Keratinocyte (primary cell): ENCODE measurements around the gene IFIT2. TPM values are rescaled to one million over a fixed set of nuclear protein-coding genes. Genes with fewer than 3 reads are reported as not detected.

ENCODE experiments used
- DNase-seq: peaks from one replicate; pipeline ENCODE4 v3.0.0-alpha.2; 2011; ENCODE audit warnings: low read depth, missing footprints, low spot score
- FAIRE-seq: peaks from 2 replicates; lab custom pipeline; 2011; peaks lifted over from hg19 to GRCh38; lab: Jason Lieb, UNC
- H2AFZ ChIP-seq: 2 replicates; pipeline ENCODE4 v1.6.0; 2012; ENCODE audit warnings: low read length, control low read depth, inconsistent platforms; ENCODE audit not compliant: control insufficient read depth
- H3K27ac ChIP-seq: 2 replicates; pipeline ENCODE4 v1.5.1; 2011; ENCODE audit warnings: low read length; ENCODE audit not compliant: control insufficient read depth, insufficient read depth
- H3K27me3 ChIP-seq: 3 replicates; pipeline ENCODE4 v1.6.0; 2011; ENCODE audit warnings: low read length; ENCODE audit not compliant: control insufficient read depth, insufficient read depth; ENCODE audit errors: extremely low read depth
- H3K36me3 ChIP-seq, 2 experiments: 2 replicates in 1 of 2; 3 replicates in 1 of 2; pipeline ENCODE4 v1.5.1; 2011; ENCODE audit warnings: low read length in 2 of 2, mild to moderate bottlenecking in 1 of 2; ENCODE audit not compliant: control insufficient read depth in 2 of 2, insufficient read depth in 2 of 2; ENCODE audit errors: extremely low read depth in 1 of 2
- H3K4me1 ChIP-seq: 3 replicates; pipeline ENCODE4 v1.5.1; 2011; ENCODE audit warnings: low read length; ENCODE audit not compliant: control insufficient read depth, insufficient read depth; ENCODE audit errors: extremely low read depth
- H3K4me2 ChIP-seq: 3 replicates; pipeline ENCODE4 v1.6.0; 2011; ENCODE audit warnings: low read depth, low read length; ENCODE audit not compliant: control insufficient read depth, insufficient read depth; ENCODE audit errors: extremely low read depth
- H3K4me3 ChIP-seq, 3 experiments: fragments of 200-600 bp in 1 of 3; sonication (generic) in 1 of 3; 2 replicates in 2 of 3; 3 replicates in 1 of 3; pipeline ENCODE4 v1.5.1; 2011 to 2016; ENCODE audit warnings: low read length in 3 of 3, mild to moderate bottlenecking in 3 of 3, control low read depth in 2 of 3, inconsistent platforms in 1 of 3, low read depth in 1 of 3, mixed read lengths in 1 of 3, mixed run types in 1 of 3, moderate library complexity in 1 of 3; ENCODE audit not compliant: control insufficient read depth in 2 of 3, insufficient read depth in 2 of 3; ENCODE audit errors: extremely low read depth in 1 of 3
- H3K79me2 ChIP-seq: 2 replicates; pipeline ENCODE4 v1.6.0; 2012; ENCODE audit warnings: low read length; ENCODE audit not compliant: control insufficient read depth, insufficient read depth
- H3K9ac ChIP-seq: 3 replicates; pipeline ENCODE4 v1.6.0; 2011; ENCODE audit warnings: low read length; ENCODE audit not compliant: control insufficient read depth, insufficient read depth; ENCODE audit errors: extremely low read depth
- H3K9me1 ChIP-seq: 3 replicates; pipeline ENCODE4 v1.6.0; 2011; ENCODE audit warnings: low read length; ENCODE audit not compliant: control insufficient read depth, insufficient read depth; ENCODE audit errors: extremely low read depth
- H3K9me3 ChIP-seq: 2 replicates; pipeline ENCODE4 v1.5.1; 2012; ENCODE audit warnings: low read depth, low read length; ENCODE audit not compliant: control insufficient read depth
- H4K20me1 ChIP-seq: 3 replicates; pipeline ENCODE4 v1.6.0; 2011; ENCODE audit warnings: low read length; ENCODE audit not compliant: control insufficient read depth, insufficient read depth; ENCODE audit errors: extremely low read depth
- CTCF ChIP-seq, 3 experiments: IDR thresholded peaks in 1 of 3; conservative IDR thresholded peaks in 1 of 3; optimal IDR thresholded peaks in 1 of 3; 2 replicates in 2 of 3; 3 replicates in 1 of 3; pipeline versions ENCODE3 to v1.5.1; 2011; ENCODE audit warnings: low read length in 3 of 3, mild to moderate bottlenecking in 3 of 3, moderate library complexity in 2 of 3, control low read depth in 1 of 3, inconsistent platforms in 1 of 3; ENCODE audit not compliant: insufficient read depth in 2 of 3; ENCODE audit errors: extremely low read depth in 1 of 3
- EZH2 ChIP-seq: IDR thresholded peaks from one replicate; pipeline ENCODE4 v1.6.1; 2012; ENCODE audit warnings: inconsistent platforms, mild to moderate bottlenecking, low read length, moderate library complexity
- dilution Hi-C: fragments of 300-500 bp; cut with MboI; formaldehyde crosslinking; loops from one replicate; pipeline ENCODE4 v1.7.0; 2020; ENCODE audit warnings: low sequenced_read_pairs; ENCODE audit not compliant: extremely low pct_ligation_motif_present
- polyA plus RNA-seq, 5 experiments: library from polyadenylated mRNA; depleted of rRNA in 3 of 5; stranded (reverse) in 3 of 5; stranded (forward) in 1 of 5; unstranded in 1 of 5; fragments of >200 nt; gene quantifications; 1 replicate in 1 of 5; 2 replicates in 3 of 5; 3 replicates in 1 of 5; pipeline versions ENCODE4 v1.2.1 to v1.2.3, GENCODE V29; 2011 to 2012; ENCODE audit warnings: missing spikeins in 2 of 5, low read depth in 1 of 5, low replicate concordance in 1 of 5

The IFIT2 gene
- polyA plus RNA-seq, 1 donor (not counting 4 experiments of a cell fraction or from before 2014, with no cell fraction given) = 3.9 TPM

- FAIRE-seq = peak; percentile 51
Observed at GRCh38 chr10:89303161-89303560, 1.3 kb downstream of the IFIT2 start.

GRCh38 chr10:89304026-89304425, 2.2 kb downstream of the IFIT2 start:
- H3K4me2 ChIP-seq = no peak overlapping the region
- H3K4me1 ChIP-seq = peaks cover 18% of the 10 kb centered on the region
- H3K9me3 ChIP-seq = no peaks in the 10 kb centered on the region
- FAIRE-seq (no peak), DNase-seq (no peak)
- H3K27me3 ChIP-seq = no peaks in the 10 kb centered on the region
- no peak overlapping the region for H3K27ac ChIP-seq
- TF ChIP-seq EZH2 (no peak), CTCF (optimal IDR thresholded peaks at IDR 0.05 in 1 of 3, IDR thresholded peaks at IDR 0.05 in 1 of 3, conservative IDR thresholded peaks at IDR 0.05 in 1 of 3; ENCODE audit: extremely low read depth in 1 of 3, insufficient read depth in 2 of 3, low read length in 3 of 3) (no peak)
- no peak overlapping the region for H3K9ac ChIP-seq
- peaks cover 0 to 3% of the 10 kb centered on the region in 2 experiments for H3K36me3 ChIP-seq
- H3K9me1 ChIP-seq = no peaks in the 10 kb centered on the region
- no peak overlapping the region for H3K4me3 ChIP-seq
- H4K20me1 ChIP-seq = no peaks in the 10 kb centered on the region
- dilution Hi-C loops = no loop called here
- H3K79me2 ChIP-seq = no peaks in the 10 kb centered on the region
- H2AFZ ChIP-seq = no peak overlapping the region

More at GRCh38 chr10:89303161-89303560, 1.3 kb downstream of the IFIT2 start:
- peak overlapping the region in 1 of 3 experiments; percentile 26 for H3K4me3 ChIP-seq
- H2AFZ ChIP-seq = peak overlapping the region; percentile 42
- peaks cover 18% of the 10 kb centered on the region for H3K4me1 ChIP-seq
- H3K79me2 ChIP-seq = no peaks in the 10 kb centered on the region
- DNase-seq = no peak
- TF ChIP-seq EZH2 = no peak
- no peak for TF ChIP-seq CTCF (optimal IDR thresholded peaks at IDR 0.05 in 1 of 3, IDR thresholded peaks at IDR 0.05 in 1 of 3, conservative IDR thresholded peaks at IDR 0.05 in 1 of 3; ENCODE audit: extremely low read depth in 1 of 3, insufficient read depth in 2 of 3, low read length in 3 of 3)
- no peak overlapping the region for H3K4me2 ChIP-seq
- peaks cover 0 to 3% of the 10 kb centered on the region in 2 experiments for H3K36me3 ChIP-seq
- H3K9ac ChIP-seq = no peak overlapping the region
- dilution Hi-C loops = no loop called here
- no peaks in the 10 kb centered on the region for H3K27me3 ChIP-seq
- no peaks in the 10 kb centered on the region for H3K9me1 ChIP-seq
- H3K27ac ChIP-seq = no peak overlapping the region
- no peaks in the 10 kb centered on the region for H4K20me1 ChIP-seq
- H3K9me3 ChIP-seq = no peaks in the 10 kb centered on the region
